Renal cortical epithelial cell (primary cell): ENCODE results near the gene GPR15. TPM values are rescaled to one million over a fixed set of nuclear protein-coding genes. Genes with fewer than 3 reads are reported as not detected.
A peak's percentile ranks its signal among the peaks of the same experiment; 100 is the strongest.
"Not testable (repeated sequence)": the region's sequence is repeated elsewhere in the genome, so short reads cannot be mapped to it uniquely, and the experiment has no call there.

Experiments
- DNase-seq: peaks from one replicate; pipeline ENCODE4 v3.0.0-alpha.2; 2011; ENCODE audit warnings: low read depth
- total RNA-seq: library from RNA; depleted of rRNA; stranded (reverse); fragments of >200 nt; gene quantifications from 2 replicates; pipeline ENCODE4 v1.2.3, GENCODE V29; 2014

The GPR15 gene
- total RNA-seq, 1 donor from 2014 or later = not detected

DNA sequence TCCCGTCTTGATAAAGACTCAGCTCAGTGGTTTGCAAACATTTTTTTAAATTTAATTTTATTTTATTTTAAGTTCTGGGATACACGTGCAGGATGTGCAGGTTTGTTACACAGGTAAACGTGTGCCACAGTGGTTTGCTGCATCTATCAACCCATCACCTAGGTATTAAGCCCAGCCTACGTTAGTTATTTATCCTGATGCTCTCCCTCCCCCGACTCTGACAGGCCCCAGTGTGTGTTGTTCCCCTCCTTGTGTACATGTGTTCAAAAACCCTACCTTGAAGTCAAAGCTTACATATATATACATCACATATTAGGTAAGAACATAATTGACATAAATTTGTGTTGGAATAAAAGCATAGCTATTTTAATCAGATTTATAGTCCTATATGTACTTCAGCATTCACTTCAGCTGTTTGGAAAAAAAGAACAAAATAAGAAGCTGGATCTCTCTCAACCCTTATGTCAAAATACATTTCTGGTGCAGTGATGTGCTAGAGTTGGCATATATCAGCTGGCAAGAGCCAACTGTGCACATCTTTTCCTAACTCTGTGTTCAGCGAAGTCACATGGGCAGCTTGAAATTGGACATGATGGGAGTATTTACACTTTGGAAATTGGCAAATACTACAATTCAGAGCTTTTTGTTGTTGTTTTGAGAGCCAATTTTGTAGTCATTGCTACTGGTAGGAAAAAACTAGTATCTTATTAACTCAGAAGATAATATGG lies 26.5 kb downstream of the GPR15 start:
- no peak for DNase-seq

DNA sequence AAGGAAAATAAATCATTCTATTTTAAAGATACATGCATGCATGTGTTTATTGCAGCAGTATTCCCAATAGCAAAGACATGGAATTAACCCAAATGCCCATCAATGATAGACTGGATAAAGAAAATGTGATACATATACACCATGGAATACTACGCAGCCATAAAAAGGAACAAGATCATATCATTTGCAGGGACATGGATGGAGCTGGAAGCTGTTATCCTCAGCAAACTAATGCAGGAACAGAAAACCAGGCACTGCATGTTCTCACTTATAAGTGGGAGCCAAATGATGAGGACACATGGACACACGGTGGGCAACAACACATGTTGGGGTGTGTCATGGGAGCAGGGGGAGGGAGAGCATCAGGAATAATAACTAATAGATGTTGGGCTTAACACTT lies 28.0 kb downstream of the GPR15 start:
- not testable (repeated sequence) for DNase-seq

DNA sequence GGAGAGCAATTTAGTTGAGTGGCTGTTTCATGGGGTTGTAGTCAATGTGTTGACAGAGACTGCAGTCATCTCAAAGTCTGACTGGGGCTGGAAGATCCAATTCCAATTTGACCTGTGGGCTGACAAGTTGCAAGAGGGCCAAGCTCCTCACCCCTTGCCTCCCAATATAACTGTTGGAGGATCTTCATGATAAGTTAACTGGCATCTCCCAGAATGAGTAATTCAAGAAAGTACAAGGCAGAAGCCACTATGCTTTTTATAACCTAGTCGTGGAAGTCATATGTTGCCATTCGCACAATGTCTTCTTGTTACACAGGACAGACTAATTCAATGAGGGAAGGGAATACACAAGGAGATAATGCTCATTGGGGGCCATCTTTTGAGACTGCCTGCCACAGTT lies 29.1 kb downstream of the GPR15 start:
- no peak for DNase-seq

- DNase-seq = peak; percentile 70
Measured at GRCh38 chr3:98561727-98562521, 30.1 kb downstream of the GPR15 start.

- DNase-seq = peak; percentile 96
Measured at GRCh38 chr3:98563661-98564281, 32.0 kb downstream of the GPR15 start.

DNA sequence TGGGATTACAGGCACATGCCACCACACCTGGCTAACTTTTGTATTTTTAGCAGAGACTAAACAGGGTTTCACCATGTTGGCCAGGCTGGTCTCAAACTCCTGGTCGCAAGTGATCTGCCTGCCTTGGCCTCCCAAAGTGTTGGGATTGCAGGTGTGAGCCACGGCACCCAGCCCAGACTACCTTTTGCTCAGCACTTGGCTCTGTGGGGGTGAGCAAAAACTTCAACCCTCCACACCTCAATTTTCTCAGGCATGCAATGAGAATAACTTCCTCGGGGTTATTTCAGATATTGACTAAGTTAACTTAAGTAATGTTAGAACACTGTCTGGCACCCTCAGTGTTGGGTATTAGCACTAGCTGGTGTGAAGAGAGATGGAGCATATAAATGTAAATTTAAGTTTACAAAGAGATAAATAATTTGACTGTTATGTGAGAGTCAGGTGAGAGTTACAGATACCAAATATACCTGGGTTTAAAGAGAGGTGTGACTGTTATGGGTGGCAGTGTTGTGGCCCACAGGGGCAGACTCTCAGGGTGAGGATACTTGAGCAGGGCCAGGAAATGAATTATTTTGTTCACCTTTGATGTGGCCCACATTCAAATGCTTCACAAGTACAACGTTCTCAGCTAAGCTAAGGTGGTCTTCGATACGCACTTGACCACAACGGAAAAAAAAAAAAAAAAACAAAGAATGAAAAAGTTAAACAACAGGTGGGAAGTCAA lies 32.7 kb downstream of the GPR15 start:
- no peak for DNase-seq

GRCh38 chr3:98565237-98565643 lies 33.5 kb downstream of the GPR15 start:
- DNase-seq = no peak

GRCh38 chr3:98565843-98566242 lies 34.1 kb downstream of the GPR15 start:
- no peak for DNase-seq

DNA sequence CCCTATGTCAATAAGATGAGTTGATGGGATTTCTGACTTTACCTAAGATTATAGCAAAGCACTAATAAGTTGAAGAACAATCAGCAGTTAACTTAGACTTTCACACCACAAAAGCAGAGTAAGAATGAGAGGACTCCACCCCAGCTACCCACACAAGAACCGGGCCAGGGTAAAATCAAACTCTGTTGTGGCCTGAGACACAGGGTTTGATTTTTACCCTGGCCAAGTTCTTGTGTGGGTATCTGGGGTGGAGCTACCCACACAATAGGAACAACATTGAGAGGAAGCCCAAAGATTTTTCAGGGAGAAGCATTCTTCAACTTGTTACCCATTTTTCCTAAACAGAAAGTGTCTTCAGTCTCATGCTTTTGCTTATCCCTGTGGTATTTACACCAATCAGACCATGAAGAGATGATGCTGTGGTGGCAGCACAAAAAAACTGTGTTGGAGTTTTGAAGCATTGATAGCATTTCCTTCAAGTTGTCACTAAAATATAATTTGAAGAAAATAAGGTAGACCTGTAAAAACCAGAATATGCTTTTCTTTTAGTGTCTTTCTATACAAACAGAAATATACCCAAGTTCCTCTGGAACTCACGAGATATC lies 36.0 kb downstream of the GPR15 start:
- DNase-seq = no peak

DNA sequence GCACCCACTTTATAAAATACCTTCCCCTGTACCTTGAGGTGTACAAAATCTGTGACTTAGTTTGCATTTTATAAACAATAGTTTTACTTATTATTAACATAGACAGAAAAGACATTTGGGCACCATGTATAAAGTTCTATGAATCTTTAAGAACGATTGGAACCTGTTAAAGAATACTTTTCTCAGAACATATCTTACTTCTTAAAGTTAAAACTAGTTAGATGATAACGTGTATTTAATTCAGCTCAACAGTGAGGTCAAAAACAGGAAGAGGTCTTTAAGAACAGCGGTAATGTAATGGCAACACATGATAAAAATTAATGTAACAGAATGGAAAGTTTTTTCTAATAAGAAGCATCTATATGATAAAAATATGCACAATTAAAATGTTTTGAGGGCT lies 36.6 kb downstream of the GPR15 start:
- DNase-seq = no peak

GRCh38 chr3:98573181-98573728 lies 41.5 kb downstream of the GPR15 start:
- peak; percentile 47 for DNase-seq

DNA sequence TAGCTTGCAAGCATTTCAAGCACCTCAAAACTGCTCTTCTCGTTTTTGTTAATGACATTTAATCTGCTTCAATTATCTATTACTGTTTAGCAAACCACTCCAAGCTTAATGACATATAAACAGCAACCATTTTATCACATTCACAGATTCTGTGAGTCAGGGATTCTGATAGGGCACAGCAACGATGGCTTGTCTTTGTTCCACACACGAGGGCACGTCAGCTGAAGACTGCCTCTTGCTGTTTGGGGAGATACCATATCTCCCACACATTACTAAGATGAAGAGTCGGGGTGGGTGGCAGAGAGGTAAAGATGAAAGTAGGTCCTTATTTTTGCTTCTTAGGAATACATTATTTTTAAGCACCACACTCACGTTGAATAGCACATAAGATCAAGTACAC lies 42.4 kb downstream of the GPR15 start:
- DNase-seq = no peak

DNA sequence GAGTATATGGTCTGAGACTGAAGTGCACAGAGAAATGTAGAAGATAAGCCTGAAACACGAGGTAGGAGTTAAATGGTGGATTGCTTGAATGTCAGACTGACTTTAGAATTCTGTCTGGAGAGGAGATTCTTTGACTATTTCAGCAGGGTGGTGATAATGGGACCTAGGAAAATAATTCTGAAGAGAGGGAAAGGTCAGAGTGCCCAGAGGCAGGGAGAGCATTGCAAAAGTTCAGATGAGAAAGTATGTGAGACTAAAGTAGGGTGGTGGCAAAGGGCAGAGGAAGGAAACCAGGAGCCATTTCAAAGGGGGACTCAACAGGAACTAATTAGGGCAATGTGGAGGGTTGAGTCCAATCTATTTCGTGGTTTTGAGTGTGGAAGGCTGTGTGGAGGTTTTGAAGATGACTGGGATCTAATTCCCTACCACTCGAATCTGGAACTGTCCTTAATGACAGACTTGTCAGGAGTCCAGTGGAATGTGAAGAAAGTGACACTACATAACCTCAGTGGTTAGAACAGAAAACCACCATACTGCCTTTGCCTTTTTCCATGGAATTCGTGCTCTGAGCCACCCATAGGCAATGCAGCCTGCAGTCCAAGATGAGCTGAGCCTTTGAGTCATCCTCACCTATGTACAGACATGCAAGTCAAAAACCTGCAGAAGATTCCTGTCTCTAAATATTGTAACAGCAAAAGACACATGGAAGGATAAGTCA lies 45.6 kb downstream of the GPR15 start:
- peak; percentile 84 for DNase-seq

DNA sequence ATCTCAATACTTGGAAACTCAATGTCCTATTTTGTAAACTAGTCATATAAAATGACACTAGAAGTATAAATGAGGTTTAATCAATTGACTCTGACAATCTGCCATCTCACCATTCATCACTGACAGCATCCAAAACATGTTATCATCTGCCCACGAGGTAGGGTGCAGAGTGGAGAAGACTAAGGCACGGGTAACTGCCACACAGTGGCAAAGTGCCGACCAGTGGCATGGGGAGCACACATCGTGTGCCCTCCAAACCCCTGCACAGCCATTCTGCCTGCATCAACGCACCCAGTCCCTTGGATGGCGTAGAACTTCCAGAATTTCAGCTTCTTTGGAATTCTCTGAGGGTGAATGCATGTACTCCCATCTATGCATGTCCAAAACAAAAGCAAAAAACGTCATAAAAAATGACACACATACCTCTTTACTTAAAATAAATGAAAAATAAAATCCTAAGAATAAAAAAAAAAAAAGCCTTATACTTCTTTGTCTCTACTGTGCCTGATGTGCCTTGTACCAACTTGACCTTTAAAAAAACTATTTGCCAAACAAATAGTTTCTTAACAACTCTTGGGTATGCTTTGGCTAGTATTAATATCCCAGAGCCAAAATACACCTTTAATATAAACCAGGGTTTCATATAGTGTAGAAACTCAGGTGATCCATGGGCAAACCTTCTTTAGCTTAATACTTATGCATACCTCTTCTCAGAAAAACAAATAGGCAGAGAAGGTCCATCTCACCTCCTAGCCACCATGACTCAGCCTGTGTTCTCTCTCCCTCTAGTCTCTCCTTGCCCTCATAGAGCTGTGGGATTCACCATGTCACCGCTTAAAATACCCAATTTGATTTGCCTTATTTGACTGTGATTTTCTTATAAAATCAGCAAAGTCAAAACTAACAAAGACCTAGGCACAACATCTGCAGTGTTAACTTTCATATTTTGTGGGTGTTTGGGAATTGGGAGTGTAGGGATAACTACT lies 48.9 kb downstream of the GPR15 start:
- DNase-seq = no peak

DNA sequence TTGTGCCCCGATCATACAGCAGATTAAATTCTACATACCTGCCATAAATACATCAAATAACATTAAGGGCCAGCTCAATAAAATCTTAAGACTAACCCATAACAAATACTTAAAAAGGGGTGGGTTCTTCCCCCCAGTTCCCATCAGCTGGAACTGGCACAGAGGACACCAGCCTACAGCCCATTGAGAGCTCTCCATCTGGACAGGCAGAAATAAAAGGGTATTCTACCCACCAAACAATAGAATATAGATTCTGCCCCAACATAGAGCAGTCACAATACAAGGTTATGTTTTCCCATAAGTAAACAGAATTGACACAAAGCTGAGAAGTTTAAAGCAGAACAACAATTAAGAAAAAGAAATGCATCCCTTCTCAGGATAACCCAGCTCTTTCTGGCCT lies 49.7 kb downstream of the GPR15 start:
- DNase-seq = no peak

GRCh38 chr3:98582042-98582441 lies 50.3 kb downstream of the GPR15 start:
- DNase-seq = no peak

DNA sequence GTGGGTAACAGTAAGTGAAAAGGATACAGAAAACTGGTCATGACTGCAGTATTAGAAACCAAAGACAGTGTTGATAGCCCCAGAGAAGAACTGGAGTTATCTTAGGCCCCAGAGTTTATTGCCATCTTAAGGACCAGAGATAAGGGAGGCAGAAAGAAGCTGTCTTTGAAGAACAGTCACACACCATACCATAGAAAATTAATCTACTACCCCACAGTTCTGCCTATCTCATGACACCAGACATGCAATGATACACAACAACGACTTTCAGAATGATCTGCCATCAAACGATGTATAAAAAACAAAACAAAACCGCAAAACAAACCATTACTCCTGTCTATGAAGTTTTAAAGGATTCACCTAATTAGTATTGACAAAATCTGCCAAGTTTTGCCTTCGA lies 52.0 kb downstream of the GPR15 start:
- no peak for DNase-seq
